GM12865 (cell line): ENCODE data around the gene BUD31.

Experiments
- DNase-seq: peaks from one replicate; pipeline ENCODE4 v3.0.0; 2010; ENCODE audit warnings: low read depth
- H3K4me3 ChIP-seq: 2 replicates; pipeline ENCODE4 v1.5.1; 2011; ENCODE audit warnings: mild to moderate bottlenecking, low read depth, low read length, control low read depth
- TF ChIP-seq, protein P1 (sequence below): IDR thresholded peaks from 2 replicates; pipeline ENCODE4 v1.5.1; 2011; ENCODE audit warnings: low read length, control low read depth, low read depth, inconsistent platforms; ENCODE audit not compliant: insufficient read depth; ENCODE audit errors: missing control alignments

BUD31 gene

GRCh38 chr7:99368750-99369389 is 39.9 kb upstream of the BUD31 start:
- TF ChIP-seq, protein P1, sequence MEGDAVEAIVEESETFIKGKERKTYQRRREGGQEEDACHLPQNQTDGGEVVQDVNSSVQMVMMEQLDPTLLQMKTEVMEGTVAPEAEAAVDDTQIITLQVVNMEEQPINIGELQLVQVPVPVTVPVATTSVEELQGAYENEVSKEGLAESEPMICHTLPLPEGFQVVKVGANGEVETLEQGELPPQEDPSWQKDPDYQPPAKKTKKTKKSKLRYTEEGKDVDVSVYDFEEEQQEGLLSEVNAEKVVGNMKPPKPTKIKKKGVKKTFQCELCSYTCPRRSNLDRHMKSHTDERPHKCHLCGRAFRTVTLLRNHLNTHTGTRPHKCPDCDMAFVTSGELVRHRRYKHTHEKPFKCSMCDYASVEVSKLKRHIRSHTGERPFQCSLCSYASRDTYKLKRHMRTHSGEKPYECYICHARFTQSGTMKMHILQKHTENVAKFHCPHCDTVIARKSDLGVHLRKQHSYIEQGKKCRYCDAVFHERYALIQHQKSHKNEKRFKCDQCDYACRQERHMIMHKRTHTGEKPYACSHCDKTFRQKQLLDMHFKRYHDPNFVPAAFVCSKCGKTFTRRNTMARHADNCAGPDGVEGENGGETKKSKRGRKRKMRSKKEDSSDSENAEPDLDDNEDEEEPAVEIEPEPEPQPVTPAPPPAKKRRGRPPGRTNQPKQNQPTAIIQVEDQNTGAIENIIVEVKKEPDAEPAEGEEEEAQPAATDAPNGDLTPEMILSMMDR: no peak
- H3K4me3 ChIP-seq: no peak overlapping the region
- no peak for DNase-seq

DNA sequence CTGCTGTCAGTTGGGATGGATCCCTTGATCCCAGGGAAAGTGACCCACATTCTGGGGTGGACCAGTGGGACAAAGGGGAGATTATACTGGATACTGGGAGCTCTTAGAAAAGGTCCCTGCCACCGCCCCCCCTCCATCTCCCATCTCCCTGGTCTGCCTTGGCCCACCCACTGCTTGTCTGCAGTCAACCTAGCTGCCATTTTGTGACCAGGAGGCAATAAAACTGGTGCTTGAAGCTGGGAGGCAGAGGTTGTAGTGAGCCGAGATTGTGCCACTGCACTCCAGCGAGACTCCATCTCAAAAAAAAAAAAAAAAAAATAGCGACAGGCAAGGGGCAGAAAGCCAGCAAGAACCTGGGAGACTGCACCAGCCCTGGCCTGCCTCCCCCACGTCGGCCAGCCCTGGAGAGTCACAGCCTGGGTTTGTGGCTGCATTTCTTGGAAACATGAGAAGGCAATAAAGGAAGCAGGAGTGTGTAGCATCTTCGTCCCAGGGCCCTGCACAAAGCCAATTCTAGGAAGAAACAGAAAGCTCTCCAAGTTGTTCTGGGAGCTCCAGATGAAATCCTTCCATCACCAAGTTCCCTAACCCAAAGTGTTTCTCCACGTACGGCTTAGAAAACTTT is 38.9 kb upstream of the BUD31 start:
- H3K4me3 ChIP-seq: no peak overlapping the region
- TF ChIP-seq, protein P1: no peak
- DNase-seq: no peak

DNA sequence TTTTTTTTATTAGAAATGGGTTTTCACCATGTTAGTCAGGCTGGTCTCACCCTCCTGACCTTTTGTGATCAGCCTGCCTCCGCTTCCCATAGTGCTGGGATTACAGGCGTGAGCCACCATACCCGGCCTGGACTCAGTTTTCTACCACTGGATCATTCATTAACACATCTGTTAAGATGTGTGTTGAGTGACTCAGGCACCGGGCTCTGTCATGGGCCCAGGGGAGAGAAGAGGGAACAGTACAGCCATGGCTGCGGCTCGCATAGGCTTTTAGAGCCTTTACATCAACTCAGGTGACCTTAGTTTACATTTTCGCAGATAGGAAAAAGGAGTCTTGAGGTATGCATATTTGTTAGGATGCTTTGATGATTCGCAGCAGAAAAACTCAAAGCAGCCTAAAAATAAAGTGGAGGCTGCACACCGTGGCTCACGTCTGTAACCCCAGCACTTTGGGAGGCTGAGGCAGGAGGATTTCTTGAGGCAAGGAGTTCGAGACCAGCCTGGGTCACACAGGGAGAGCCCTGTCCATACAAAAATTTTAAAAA is 37.3 kb upstream of the BUD31 start:
- no peak for DNase-seq
- TF ChIP-seq, protein P1: no peak
- no peak overlapping the region for H3K4me3 ChIP-seq

- H3K4me3 ChIP-seq: no peak overlapping the region
- TF ChIP-seq, protein P1: no peak
- no peak for DNase-seq
Measured at GRCh38 chr7:99372275-99373090, 36.3 kb upstream of the BUD31 start.

DNA sequence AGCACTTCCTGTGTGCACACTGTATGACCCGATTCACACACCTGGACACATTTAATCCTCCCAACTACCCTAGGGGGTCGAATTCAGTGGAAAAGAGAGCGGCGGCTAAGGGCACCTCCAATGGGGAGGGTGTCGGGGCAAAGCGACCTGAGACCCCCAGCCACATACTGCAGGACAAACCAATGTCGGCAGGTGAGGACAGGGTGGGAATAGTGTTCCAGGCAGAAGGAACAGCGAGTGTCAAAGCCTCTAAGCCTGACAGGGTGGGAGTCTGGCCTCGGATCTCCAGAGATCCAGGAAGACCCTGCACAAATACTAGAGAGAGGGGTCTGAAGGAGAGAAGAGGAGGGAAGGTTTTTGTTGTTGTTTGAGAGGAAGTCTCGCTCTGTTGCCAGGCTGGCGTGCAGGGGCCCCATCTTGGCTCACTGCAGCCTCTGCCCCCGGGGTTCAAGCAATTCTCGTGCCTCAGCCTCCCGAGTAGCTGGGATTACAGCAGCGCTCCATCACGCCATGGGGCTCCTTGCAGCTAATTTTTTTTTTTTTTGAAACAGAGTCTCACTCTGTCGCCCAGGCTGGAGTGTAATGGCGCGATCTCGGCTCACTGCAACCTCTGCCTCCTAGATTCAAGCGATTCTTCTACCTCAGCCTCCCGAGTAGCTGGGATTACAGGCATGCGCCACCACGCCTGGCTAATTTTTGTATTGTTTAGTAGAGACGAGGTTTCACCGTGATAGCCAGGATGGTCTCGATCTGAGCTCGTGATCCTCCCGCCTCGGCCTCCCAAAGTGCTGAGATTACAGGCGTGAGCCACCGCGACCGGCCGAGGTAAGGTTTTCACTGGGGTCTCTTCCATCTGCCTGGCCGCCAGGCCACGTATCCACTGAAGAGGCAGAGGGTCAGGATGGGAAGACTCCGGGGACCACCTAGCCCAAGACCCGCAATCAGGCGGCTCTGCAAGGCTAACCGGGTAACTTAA is 35.4 kb upstream of the BUD31 start:
- H3K4me3 ChIP-seq: peak overlapping the region; percentile 96
- no peak for DNase-seq
- TF ChIP-seq, protein P1: no peak
